K562 (cell line): Measurements from ENCODE around the gene HAS3. TPM values are rescaled to one million over a fixed set of nuclear protein-coding genes. Genes with fewer than 3 reads are reported as not detected.

Source experiments
- ATAC-seq: fragments of 200-7000 bp; cut with Tn5 transposase; 3 replicates; pipeline ENCODE4 v1.9.1; 2020; ENCODE audit warnings: moderate library complexity
- BruUV-seq: library from RNA; stranded (reverse); fragments of 400-500 nt; replicated peaks from 2 replicates; lab custom pipeline; 2021; lab: Mats Ljungman, UMichigan
- CTCF ChIA-PET: fragments of 300-600 bp; formaldehyde crosslinking; extraction: SDS; loops from one replicate; lab custom pipeline; 2021; ENCODE audit warnings: low intra/inter-chr PET ratio; lab: Yijun Ruan, JAX
- POLR2A ChIA-PET: fragments of 300-600, 350-650 bp; sonication (Branson Sonifier 250); formaldehyde crosslinking; extraction: SDS; loops from one replicate; lab custom pipeline; 2021; ENCODE audit warnings: antibody characterized with exemption, inconsistent platforms; lab: Yijun Ruan, JAX
- DNase-seq, 4 experiments: peaks; one replicate each; pipeline versions ENCODE4 v3.0.0 to v3.0.0-alpha.2; 2011 to 2018; ENCODE audit warnings: low spot score in 3 of 4, mixed read lengths in 3 of 4; ENCODE audit errors: extremely low read depth in 1 of 4
- FAIRE-seq: peaks from 2 replicates; lab custom pipeline; 2011; peaks lifted over from hg19 to GRCh38; lab: Jason Lieb, UNC
- H2AFZ ChIP-seq: 2 replicates; pipeline ENCODE4 v1.6.0; 2011; ENCODE audit warnings: low read depth, low read length, control low read depth, inconsistent platforms
- H3K27ac ChIP-seq: fragments of 200-600 bp; 3 replicates; pipeline ENCODE4 v1.8.0; 2011; ENCODE audit warnings: low read depth, mild to moderate bottlenecking, control low read depth, inconsistent platforms, low read length, moderate library complexity, mixed read lengths; ENCODE audit errors: extremely low read depth
- H3K27me3 ChIP-seq, 2 experiments: fragments of 300-600 bp in 1 of 2; 2 replicates in 1 of 2; 3 replicates in 1 of 2; pipeline versions ENCODE4 v1.6.0 to v1.8.0; 2011; ENCODE audit warnings: inconsistent platforms in 2 of 2, low read length in 2 of 2, mild to moderate bottlenecking in 1 of 2, mixed read lengths in 1 of 2, moderate library complexity in 1 of 2; ENCODE audit not compliant: control insufficient read depth in 2 of 2, insufficient read depth in 2 of 2
- H3K36me3 ChIP-seq: fragments of 300-600 bp; 3 replicates; pipeline ENCODE4 v1.8.0; 2011; ENCODE audit warnings: mild to moderate bottlenecking, low read length, inconsistent platforms; ENCODE audit not compliant: control insufficient read depth, insufficient read depth
- H3K4me1 ChIP-seq, 2 experiments: fragments of 200-600 bp in 1 of 2; replicated peaks in 1 of 2; 2 replicates in 1 of 2; 3 replicates in 1 of 2; pipeline versions ENCODE4 v1.5.1 to v1.8.0; 2011; ENCODE audit warnings: inconsistent platforms in 2 of 2, low read length in 2 of 2, mild to moderate bottlenecking in 1 of 2, mixed read lengths in 1 of 2, moderate library complexity in 1 of 2; ENCODE audit not compliant: control insufficient read depth in 2 of 2, insufficient read depth in 2 of 2
- H3K4me2 ChIP-seq: 2 replicates; pipeline ENCODE4 v1.6.1; 2011; ENCODE audit warnings: low read length, control low read depth, inconsistent platforms, mixed read lengths; ENCODE audit not compliant: insufficient read depth
- H3K4me3 ChIP-seq: fragments of 200-600 bp; sonication (generic), shearing (Covaris generic); 2 replicates; pipeline ENCODE4 v1.5.1; 2016; ENCODE audit warnings: control low read depth, inconsistent platforms
- H3K79me2 ChIP-seq: fragments of 200-600 bp; 3 replicates; pipeline ENCODE4 v1.8.0; 2011; ENCODE audit warnings: low read length, inconsistent platforms; ENCODE audit not compliant: control insufficient read depth, insufficient read depth
- H3K9ac ChIP-seq, 2 experiments: 2 replicates each; pipeline versions ENCODE4 v1.6.0 to v1.6.1; 2011; ENCODE audit warnings: low read depth in 2 of 2, low read length in 2 of 2, control low read depth in 1 of 2, inconsistent platforms in 1 of 2, mild to moderate bottlenecking in 1 of 2, mixed read lengths in 1 of 2; ENCODE audit not compliant: insufficient read depth in 1 of 2
- H3K9me1 ChIP-seq: one replicate; pipeline ENCODE4 v1.6.0; 2011; ENCODE audit warnings: inconsistent platforms, mild to moderate bottlenecking, low read length, moderate library complexity; ENCODE audit not compliant: control insufficient read depth, insufficient read depth
- H3K9me3 ChIP-seq: replicated peaks from 2 replicates; pipeline ENCODE4 v1.5.1; 2011; ENCODE audit warnings: low read depth, low read length, inconsistent platforms; ENCODE audit not compliant: control insufficient read depth, insufficient read depth
- H4K20me1 ChIP-seq: replicated peaks from 2 replicates; pipeline ENCODE4 v1.6.1; 2011; ENCODE audit warnings: low read length, inconsistent platforms, mixed read lengths; ENCODE audit not compliant: control insufficient read depth, insufficient read depth
- CEBPZ ChIP-seq: fragments of 150-350 bp; IDR thresholded peaks from 2 replicates; pipeline ENCODE4 v1.6.1; 2014; ENCODE audit warnings: low read depth, mild to moderate bottlenecking, low read length, borderline replicate concordance
- GTF2F1 ChIP-seq: IDR thresholded peaks from 2 replicates; pipeline ENCODE4 v1.6.1; 2011; ENCODE audit warnings: low read depth, low read length, improper control_type of control experiment
- MNT ChIP-seq, 2 experiments: fragments of 450-650 bp; conservative IDR thresholded peaks; 2 replicates each; pipeline ENCODE4 v1.6.1; 2017; ENCODE audit warnings: mild to moderate bottlenecking in 2 of 2, moderate library complexity in 2 of 2
- NKRF ChIP-seq: fragments of 450-650 bp; IDR thresholded peaks from 2 replicates; pipeline ENCODE4 v1.6.1; 2016; ENCODE audit warnings: borderline replicate concordance
- PRDM10 ChIP-seq: fragments of 450-650 bp; IDR thresholded peaks from 2 replicates; pipeline ENCODE4 v1.6.1; 2018; ENCODE audit not compliant: partially characterized antibody
- STAT5A ChIP-seq: IDR thresholded peaks from 2 replicates; pipeline ENCODE4 v1.6.1; 2012; ENCODE audit warnings: low read length, inconsistent platforms, borderline replicate concordance
- WGBS: fragments of 100-300 bp; shearing (Covaris generic); methylation state at CpG from one replicate; pipeline ENCODE4 v1.1.6; 2016; ENCODE audit warnings: low coverage, mixed read lengths; ENCODE audit not compliant: insufficient coverage; ENCODE audit errors: missing lambda C conversion rate; 5-methylcytosine and 5-hydroxymethylcytosine counted together
- in situ Hi-C: fragments of 300-500 bp; cut with MboI; formaldehyde crosslinking; loops from 4 replicates; pipeline ENCODE4 v1.15.0; 2018; ENCODE audit warnings: inconsistent platforms, mixed read lengths
- intact Hi-C: fragments of 100-400 bp; cut with micrococcal nuclease; formaldehyde crosslinking; loops from 2 replicates; pipeline ENCODE4 v1.14.2; 2022
- polyA plus RNA-seq, 8 experiments: library from polyadenylated mRNA; depleted of rRNA in 4 of 8; stranded (reverse) in 5 of 8; unstranded in 3 of 8; fragments of >200 nt; fragmentation: Nextera tagmentation in 2 of 8; fragmentation: Illumina TruSeq in 1 of 8; extraction: Ambion mirVana in 2 of 8; extraction: Trizol in 1 of 8; gene quantifications; 2 replicates each; pipeline versions ENCODE4 v1.2.1 to v1.2.3, GENCODE V29; 2011 to 2014; ENCODE audit warnings: inconsistent platforms in 1 of 8, missing spikeins in 1 of 8
- total RNA-seq, 7 experiments: library from RNA; depleted of rRNA in 6 of 7; stranded (reverse); fragments of >200 nt in 6 of 7; fragmentation: Illumina TruSeq in 2 of 7; extraction: Trizol in 2 of 7; gene quantifications; 2 replicates each; pipeline versions ENCODE4 v1.2.1 to v1.2.3, GENCODE V29; 2011 to 2021; ENCODE audit warnings: low replicate concordance in 1 of 7

The HAS3 gene
- total and polyA plus RNA-seq, 9 of the 15 experiments (the other 6 are each of a cell fraction or from before 2014, with no cell fraction given), result 0.04 to 0.33 (median 0.13) TPM; not detected in 1

GRCh38 chr16:69130461-69130860 lies 25.0 kb downstream of the HAS3 start (continued):
- no peak for TF ChIP-seq MNT (conservative IDR thresholded peaks at IDR 0.05)
- TF ChIP-seq, all 486 proteins: peak for 4

GRCh38 chr16:69131167-69131838 lies 25.9 kb downstream of the HAS3 start:
- peaks cover 9 to 17% of the 10 kb centered on the region in 2 experiments; a peak in 3 of 5 replicates for H3K4me1 ChIP-seq
- CTCF ChIA-PET, result interaction anchor here (1.0 kb wide), 1 partner anchor 284 kb away, joined by 3 read pairs; no protein-coding TSS in a partner anchor
- H3K9ac ChIP-seq, result peak overlapping the region; percentile 99
- ATAC-seq, result peak; percentile 56
- FAIRE-seq, result peak; percentile 15
- peak; percentile 78 to 83 (median 80) for DNase-seq
- POLR2A ChIA-PET, result interaction anchor here (0.6 to 0.7 kb wide), 3 partner anchors 34 to 298 kb away, joined by 3 to 4 read pairs (median 3); no protein-coding TSS in a partner anchor
- peak overlapping the region; percentile 48 for H2AFZ ChIP-seq
- H3K27me3 ChIP-seq, result no peaks in the 10 kb centered on the region
- H3K36me3 ChIP-seq, result peaks cover 67% of the 10 kb centered on the region
- no peaks in the 10 kb centered on the region for H3K9me3 ChIP-seq
- intact Hi-C loops (no loop called here), in situ Hi-C loops (no loop called here)
- peak overlapping the region; percentile 84 for H3K4me3 ChIP-seq
- WGBS, result 2% methylated on average over 11 of the region's 15 CpGs
- BruUV-seq, result no TSS peak
- H3K27ac ChIP-seq, result peak overlapping the region; percentile 94
- no peaks in the 10 kb centered on the region for H4K20me1 ChIP-seq
- H3K9me1 ChIP-seq, result no peaks in the 10 kb centered on the region
- peaks cover 93% of the 10 kb centered on the region for H3K79me2 ChIP-seq
- peak overlapping the region; percentile 89 for H3K4me2 ChIP-seq
- no peak for TF ChIP-seq STAT5A
- TF ChIP-seq GTF2F1, result no peak
- TF ChIP-seq CEBPZ, result no peak
- peak; percentile 76 for TF ChIP-seq PRDM10
- no peak for TF ChIP-seq NKRF
